ENCODE results near the gene TM9SF4.
A peak's percentile ranks its signal among the peaks of the same experiment; 100 is the strongest.

The TM9SF4 gene

GRCh38 chr20:32091888-32092346 lies 17.6 kb upstream of the TM9SF4 start:
- peak; percentile 93 for DNase-seq (ENCODE audit: low read depth)
- Histone ChIP-seq H3K36me3 (ENCODE audit: control insufficient read depth, insufficient read depth, low read length, severe bottlenecking) (no peaks in the 10 kb centered on the region), H3K4me1 (ENCODE audit: control insufficient read depth, insufficient read depth, low read length) (no peaks in the 10 kb centered on the region), H3K9ac (ENCODE audit: low read length) (no peak overlapping the region), H3K9me3 (ENCODE audit: control insufficient read depth, low read length) (peaks cover 6% of the 10 kb centered on the region), H3K27me3 (replicated peaks; ENCODE audit: control insufficient read depth, insufficient read depth, low read length) (peaks cover 60% of the 10 kb centered on the region), H3K4me3 (ENCODE audit: low read length) (no peak overlapping the region)

GRCh38 chr20:32098786-32099185 lies 10.7 kb upstream of the TM9SF4 start:
- H3K36me3 ChIP-seq (ENCODE audit: control insufficient read depth, insufficient read depth, low read length, severe bottlenecking) = no peaks in the 10 kb centered on the region
- H3K9ac ChIP-seq (ENCODE audit: low read length) = no peak overlapping the region
- H3K4me1 ChIP-seq (ENCODE audit: control insufficient read depth, insufficient read depth, low read length) = no peaks in the 10 kb centered on the region
- H3K27me3 ChIP-seq (replicated peaks; ENCODE audit: control insufficient read depth, insufficient read depth, low read length) = peaks cover 68% of the 10 kb centered on the region
- H3K9me3 ChIP-seq (ENCODE audit: control insufficient read depth, low read length) = no peaks in the 10 kb centered on the region
- no peak for DNase-seq (ENCODE audit: low read depth)
- no peak overlapping the region for H3K4me3 ChIP-seq (ENCODE audit: low read length)

DNA sequence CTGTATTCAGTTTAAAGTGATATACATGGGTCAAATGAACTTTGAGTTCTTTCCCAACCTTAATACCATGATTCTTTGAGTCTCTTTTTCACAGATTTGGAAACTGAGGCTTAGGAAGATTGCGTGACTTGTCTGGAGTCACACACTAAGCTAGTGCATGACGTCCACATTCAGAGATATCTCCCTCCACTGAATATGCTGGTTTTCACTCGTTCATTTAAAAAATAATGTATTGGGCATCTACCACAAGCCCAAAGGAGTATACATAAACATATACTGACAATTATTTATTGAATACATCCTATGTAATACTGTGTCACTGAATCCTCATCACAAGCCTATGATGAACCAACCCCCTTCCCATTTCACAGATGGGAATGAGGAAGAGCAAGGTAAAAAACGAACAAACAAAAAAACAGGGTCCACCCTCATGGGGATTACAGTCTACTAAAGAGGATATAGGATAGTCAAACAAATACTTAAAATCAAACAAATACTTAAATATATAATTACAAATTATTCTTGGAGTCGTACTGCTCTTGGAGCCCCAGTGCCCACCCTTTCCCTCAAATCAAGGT lies 611 bp upstream of the TM9SF4 start:
- Histone ChIP-seq H3K27me3 (replicated peaks; ENCODE audit: control insufficient read depth, insufficient read depth, low read length) (peaks cover 2% of the 10 kb centered on the region), H3K9ac (ENCODE audit: low read length) (peak overlapping the region; percentile 98), H3K9me3 (ENCODE audit: control insufficient read depth, low read length) (no peaks in the 10 kb centered on the region), H3K4me1 (ENCODE audit: control insufficient read depth, insufficient read depth, low read length) (peaks cover 14% of the 10 kb centered on the region), H3K4me3 (ENCODE audit: low read length) (peak overlapping the region; percentile 93), H3K36me3 (ENCODE audit: control insufficient read depth, insufficient read depth, low read length, severe bottlenecking) (no peaks in the 10 kb centered on the region)
- DNase-seq (ENCODE audit: low read depth) = no peak

GRCh38 chr20:32110173-32110704 lies 725 bp downstream of the TM9SF4 start:
- no peaks in the 10 kb centered on the region for H3K36me3 ChIP-seq (ENCODE audit: control insufficient read depth, insufficient read depth, low read length, severe bottlenecking)
- no peaks in the 10 kb centered on the region for H3K27me3 ChIP-seq (replicated peaks; ENCODE audit: control insufficient read depth, insufficient read depth, low read length)
- H3K9me3 ChIP-seq (ENCODE audit: control insufficient read depth, low read length) = no peaks in the 10 kb centered on the region
- peak overlapping the region; percentile 98 for H3K9ac ChIP-seq (ENCODE audit: low read length)
- peaks cover 14% of the 10 kb centered on the region for H3K4me1 ChIP-seq (ENCODE audit: control insufficient read depth, insufficient read depth, low read length)
- peak overlapping the region; percentile 93 for H3K4me3 ChIP-seq (ENCODE audit: low read length)
- DNase-seq (ENCODE audit: low read depth) = peak; percentile 56

GRCh38 chr20:32110727-32111126 lies 1.2 kb downstream of the TM9SF4 start:
- Histone ChIP-seq H3K27me3 (replicated peaks; ENCODE audit: control insufficient read depth, insufficient read depth, low read length) (no peaks in the 10 kb centered on the region), H3K9ac (ENCODE audit: low read length) (peak overlapping the region; percentile 98), H3K36me3 (ENCODE audit: control insufficient read depth, insufficient read depth, low read length, severe bottlenecking) (no peaks in the 10 kb centered on the region), H3K4me1 (ENCODE audit: control insufficient read depth, insufficient read depth, low read length) (peaks cover 14% of the 10 kb centered on the region), H3K9me3 (ENCODE audit: control insufficient read depth, low read length) (no peaks in the 10 kb centered on the region), H3K4me3 (ENCODE audit: low read length) (peak overlapping the region; percentile 93)
- no peak for DNase-seq (ENCODE audit: low read depth)

DNA sequence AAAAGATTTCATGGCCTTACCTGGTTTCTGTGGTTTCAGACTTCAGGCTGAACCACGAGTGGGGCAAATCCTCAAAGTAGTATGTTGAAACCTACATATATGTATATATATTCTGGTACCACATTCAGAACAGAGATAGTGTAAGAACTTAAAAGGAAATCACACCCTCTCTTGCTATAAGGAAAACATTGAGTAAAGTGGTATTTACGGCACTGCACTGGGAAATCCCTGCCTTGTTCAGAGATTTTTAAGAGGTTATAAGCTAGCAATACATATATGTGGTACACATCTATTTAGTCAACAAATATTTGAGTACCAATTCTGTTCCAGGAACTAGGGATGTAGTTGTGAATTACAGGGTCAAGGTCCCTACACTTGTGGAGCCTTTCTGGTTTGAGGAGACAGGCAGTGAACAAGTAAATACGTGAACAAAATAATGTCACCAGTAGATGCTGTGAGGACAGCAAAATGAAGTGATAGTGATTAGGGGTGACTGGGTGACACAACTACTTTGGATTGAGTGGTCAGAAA lies 1.7 kb downstream of the TM9SF4 start:
- no peaks in the 10 kb centered on the region for H3K36me3 ChIP-seq (ENCODE audit: control insufficient read depth, insufficient read depth, low read length, severe bottlenecking)
- H3K9ac ChIP-seq (ENCODE audit: low read length) = no peak overlapping the region
- no peak for DNase-seq (ENCODE audit: low read depth)
- no peaks in the 10 kb centered on the region for H3K27me3 ChIP-seq (replicated peaks; ENCODE audit: control insufficient read depth, insufficient read depth, low read length)
- H3K9me3 ChIP-seq (ENCODE audit: control insufficient read depth, low read length) = no peaks in the 10 kb centered on the region
- H3K4me3 ChIP-seq (ENCODE audit: low read length) = no peak overlapping the region
- peaks cover 18% of the 10 kb centered on the region for H3K4me1 ChIP-seq (ENCODE audit: control insufficient read depth, insufficient read depth, low read length)

DNA sequence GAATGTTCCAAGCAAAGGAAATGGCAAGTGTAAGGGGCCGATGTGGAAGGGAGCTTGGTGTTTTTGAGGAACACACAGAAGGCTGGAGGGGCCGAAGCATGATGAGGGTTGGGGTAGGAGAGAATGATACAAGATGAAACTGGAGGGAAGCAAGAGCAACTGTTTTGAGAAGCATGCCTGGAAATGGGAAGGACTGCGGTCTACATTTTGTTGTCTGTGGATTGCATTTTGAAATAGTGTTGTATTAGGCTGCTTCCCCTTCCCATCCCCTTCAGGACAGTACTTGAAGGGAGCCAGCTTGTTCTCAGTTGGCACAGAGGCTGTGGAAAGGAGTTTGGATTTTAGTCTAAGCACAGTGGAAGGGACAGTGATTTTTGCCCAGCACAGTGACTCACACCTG lies 2.2 kb downstream of the TM9SF4 start:
- Histone ChIP-seq H3K27me3 (replicated peaks; ENCODE audit: control insufficient read depth, insufficient read depth, low read length) (no peaks in the 10 kb centered on the region), H3K36me3 (ENCODE audit: control insufficient read depth, insufficient read depth, low read length, severe bottlenecking) (no peaks in the 10 kb centered on the region), H3K9me3 (ENCODE audit: control insufficient read depth, low read length) (no peaks in the 10 kb centered on the region)

DNA sequence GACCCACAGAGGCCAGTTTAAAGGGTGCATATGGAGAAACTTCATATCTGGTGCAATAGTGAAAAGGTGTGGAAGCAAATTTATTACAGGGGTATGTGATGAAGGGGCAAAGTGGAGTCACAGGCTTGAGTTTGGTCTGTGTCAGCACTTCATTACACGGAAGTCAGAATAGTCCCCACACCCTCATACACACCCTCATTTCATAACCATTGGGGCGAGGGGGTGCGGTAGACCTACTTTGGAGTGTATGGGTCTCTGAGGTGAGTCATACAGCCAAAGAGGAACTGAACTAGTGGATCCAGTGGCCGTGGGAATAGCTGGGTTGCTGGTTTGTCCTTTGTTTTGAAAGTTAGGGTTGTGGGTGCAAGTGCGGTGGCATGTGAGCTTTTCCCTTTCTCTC lies 3.3 kb downstream of the TM9SF4 start:
- no peak overlapping the region for H3K4me3 ChIP-seq (ENCODE audit: low read length)
- no peaks in the 10 kb centered on the region for H3K9me3 ChIP-seq (ENCODE audit: control insufficient read depth, low read length)
- H3K27me3 ChIP-seq (replicated peaks; ENCODE audit: control insufficient read depth, insufficient read depth, low read length) = no peaks in the 10 kb centered on the region
- no peaks in the 10 kb centered on the region for H3K36me3 ChIP-seq (ENCODE audit: control insufficient read depth, insufficient read depth, low read length, severe bottlenecking)
- H3K4me1 ChIP-seq (ENCODE audit: control insufficient read depth, insufficient read depth, low read length) = peaks cover 30% of the 10 kb centered on the region
- H3K9ac ChIP-seq (ENCODE audit: low read length) = no peak overlapping the region
- DNase-seq (ENCODE audit: low read depth) = no peak

More for the DNA sequence above, 2.2 kb downstream of the TM9SF4 start:
- Histone ChIP-seq H3K4me3 (ENCODE audit: low read length) (no peak overlapping the region), H3K4me1 (ENCODE audit: control insufficient read depth, insufficient read depth, low read length) (peaks cover 23% of the 10 kb centered on the region), H3K9ac (ENCODE audit: low read length) (no peak overlapping the region)
- DNase-seq (ENCODE audit: low read depth) = no peak

DNA sequence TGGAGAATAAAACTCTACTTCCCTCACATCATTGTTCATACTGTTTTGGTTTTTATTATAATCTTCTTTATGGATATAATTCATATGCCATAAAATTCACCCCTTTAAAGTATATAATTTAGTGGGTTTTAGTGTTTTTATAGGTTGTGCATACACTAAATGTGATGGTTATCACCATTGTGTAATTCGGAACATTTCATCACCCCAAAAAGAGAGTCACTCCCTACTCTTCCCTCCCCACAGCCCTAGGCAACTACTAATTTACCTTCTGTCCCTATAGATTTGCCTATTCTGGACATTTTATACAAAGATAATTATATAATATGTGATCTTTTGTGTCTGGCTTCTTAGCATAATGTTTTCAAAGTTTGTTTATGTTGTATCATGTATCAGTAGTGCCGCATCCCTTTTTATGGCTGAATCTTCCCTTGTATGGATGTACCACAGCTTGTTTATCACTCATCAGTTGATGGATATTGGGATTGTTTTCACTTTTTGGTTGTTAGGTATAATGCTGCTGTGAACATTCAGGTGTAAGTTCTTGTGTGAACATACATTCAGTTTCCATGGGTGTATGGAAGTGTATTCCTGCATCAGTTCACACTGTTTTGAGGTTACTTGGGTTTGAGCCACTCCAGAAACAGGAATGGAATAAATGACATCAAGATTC lies 4.2 kb downstream of the TM9SF4 start:
- peaks cover 30% of the 10 kb centered on the region for H3K4me1 ChIP-seq (ENCODE audit: control insufficient read depth, insufficient read depth, low read length)
- H3K27me3 ChIP-seq (replicated peaks; ENCODE audit: control insufficient read depth, insufficient read depth, low read length) = no peaks in the 10 kb centered on the region
- no peak overlapping the region for H3K9ac ChIP-seq (ENCODE audit: low read length)
- no peak overlapping the region for H3K4me3 ChIP-seq (ENCODE audit: low read length)
- DNase-seq (ENCODE audit: low read depth) = peak; percentile 15
- no peaks in the 10 kb centered on the region for H3K9me3 ChIP-seq (ENCODE audit: control insufficient read depth, low read length)
- H3K36me3 ChIP-seq (ENCODE audit: control insufficient read depth, insufficient read depth, low read length, severe bottlenecking) = no peaks in the 10 kb centered on the region

DNA sequence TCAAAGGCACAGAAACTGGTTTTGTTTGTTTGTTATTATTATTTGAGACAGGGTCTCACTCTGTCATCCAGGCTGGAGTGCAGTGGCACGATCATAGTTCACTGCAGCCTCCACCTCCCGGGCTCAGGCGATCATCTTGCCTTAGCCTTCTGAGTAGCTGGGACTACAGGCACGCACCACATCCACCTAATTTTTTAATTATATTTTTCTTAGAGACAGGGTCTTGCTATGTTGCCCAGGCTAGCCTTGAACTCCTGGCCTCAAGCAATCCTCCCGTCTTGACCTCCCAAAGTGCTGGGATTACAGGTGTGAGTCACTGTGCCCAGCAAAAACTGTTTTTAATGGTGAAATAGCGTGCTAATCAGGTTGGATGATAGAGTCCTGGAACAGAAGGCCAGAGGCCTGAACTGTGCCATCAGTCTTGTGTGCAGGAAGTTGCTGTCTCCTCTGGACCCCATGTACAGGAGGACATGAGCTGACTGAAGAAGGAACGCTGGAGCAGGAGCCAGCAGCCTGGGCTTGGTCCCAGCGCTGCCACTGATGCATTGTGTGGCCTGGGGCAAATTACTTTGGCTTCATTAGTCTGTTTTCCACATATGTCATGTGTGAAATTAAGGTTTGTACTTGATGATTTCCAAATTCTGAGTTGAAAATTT lies 4.9 kb downstream of the TM9SF4 start:
- H3K9me3 ChIP-seq (ENCODE audit: control insufficient read depth, low read length) = no peaks in the 10 kb centered on the region
- H3K9ac ChIP-seq (ENCODE audit: low read length) = no peak overlapping the region
- H3K4me3 ChIP-seq (ENCODE audit: low read length) = no peak overlapping the region
- H3K36me3 ChIP-seq (ENCODE audit: control insufficient read depth, insufficient read depth, low read length, severe bottlenecking) = no peaks in the 10 kb centered on the region
- no peaks in the 10 kb centered on the region for H3K27me3 ChIP-seq (replicated peaks; ENCODE audit: control insufficient read depth, insufficient read depth, low read length)
- H3K4me1 ChIP-seq (ENCODE audit: control insufficient read depth, insufficient read depth, low read length) = peaks cover 30% of the 10 kb centered on the region
- DNase-seq (ENCODE audit: low read depth) = peak; percentile 43

DNA sequence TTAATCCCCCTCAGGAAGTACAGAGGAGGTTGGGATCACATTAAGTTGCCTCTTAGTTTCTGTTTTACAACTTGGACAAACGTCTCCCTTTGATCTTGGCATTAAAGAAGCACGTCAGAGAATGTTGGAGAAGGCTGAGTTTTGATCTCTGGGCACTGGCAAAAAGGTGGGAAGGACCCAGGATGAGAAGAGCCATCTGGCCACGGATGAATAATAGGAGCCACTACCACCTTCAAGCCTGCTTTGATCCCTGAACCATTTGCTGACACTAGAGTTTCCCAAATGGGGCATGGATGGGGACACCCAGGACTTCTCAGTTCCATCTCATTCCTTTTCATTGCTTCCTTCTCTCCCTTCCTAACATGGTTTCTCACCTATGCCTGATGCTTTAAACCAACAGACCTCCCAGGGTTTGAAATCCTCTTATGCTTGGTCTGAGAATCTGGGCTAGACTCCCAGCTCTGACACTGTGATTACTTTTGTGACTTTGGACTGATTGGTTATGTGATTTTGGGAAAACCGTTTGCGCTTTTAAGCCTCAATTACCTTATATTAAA lies 5.8 kb downstream of the TM9SF4 start:
- no peak for DNase-seq (ENCODE audit: low read depth)
- no peak overlapping the region for H3K4me3 ChIP-seq (ENCODE audit: low read length)
- H3K9me3 ChIP-seq (ENCODE audit: control insufficient read depth, low read length) = no peaks in the 10 kb centered on the region
- H3K36me3 ChIP-seq (ENCODE audit: control insufficient read depth, insufficient read depth, low read length, severe bottlenecking) = no peaks in the 10 kb centered on the region
- H3K9ac ChIP-seq (ENCODE audit: low read length) = no peak overlapping the region
- H3K27me3 ChIP-seq (replicated peaks; ENCODE audit: control insufficient read depth, insufficient read depth, low read length) = no peaks in the 10 kb centered on the region
- H3K4me1 ChIP-seq (ENCODE audit: control insufficient read depth, insufficient read depth, low read length) = peaks cover 28% of the 10 kb centered on the region

Data from adipocyte (in vitro differentiated cells).